T-cell (primary cell): ENCODE measurements around the gene TPCN1. TPM values are rescaled to one million over a fixed set of nuclear protein-coding genes. Genes with fewer than 3 reads are reported as not detected.

Experiments
- ATAC-seq, 4 experiments: fragments of 200-7000 bp in 3 of 4; fragments of 150-1000 bp in 1 of 4; cut with Tn5 transposase; replicated peaks in 1 of 4; 1 replicate in 3 of 4; 2 replicates in 1 of 4; pipeline ENCODE4 v1.10.0; 2021; ENCODE audit warnings: moderate library complexity in 3 of 4, mild to moderate bottlenecking in 2 of 4, moderate number of reproducible peaks in 1 of 4
- CTCF ChIA-PET, 2 donors: fragments of 300-600 bp; sonication (Branson Sonifier 250); formaldehyde crosslinking; loops; one replicate each; lab custom pipeline; 2022; ENCODE audit warnings: antibody characterized with exemption in 2 of 2; lab: Charles Lee
- POLR2A ChIA-PET, 2 donors: fragments of 300-600 bp; sonication (Branson Sonifier 250); formaldehyde crosslinking; loops; one replicate each; lab custom pipeline; 2022; ENCODE audit warnings: antibody characterized with exemption in 2 of 2; lab: Charles Lee
- DNase-seq, 35 experiments: peaks; one replicate each; pipeline versions ENCODE4 v3.0.0 to v3.0.0-alpha.2; 2013 to 2023
- H3K27ac ChIP-seq: one replicate; pipeline ENCODE4 v1.5.1; 2013; ENCODE audit warnings: low read length
- H3K27me3 ChIP-seq, 2 experiments: replicated peaks in 1 of 2; 1 replicate in 1 of 2; 2 replicates in 1 of 2; pipeline versions ENCODE4 v1.6.1 to v1.7.0; 2013; ENCODE audit warnings: low read length in 1 of 2, mixed read lengths in 1 of 2; ENCODE audit not compliant: control insufficient read depth in 2 of 2, insufficient read depth in 2 of 2; ENCODE audit errors: extremely low read depth in 1 of 2
- H3K36me3 ChIP-seq, 2 donors: 1 replicate in 1 of 2; 2 replicates in 1 of 2; pipeline versions ENCODE4 v1.6.1 to v1.7.0; 2013; ENCODE audit warnings: low read length in 1 of 2; ENCODE audit not compliant: control insufficient read depth in 2 of 2, insufficient read depth in 1 of 2; ENCODE audit errors: extremely low read depth in 1 of 2
- H3K4me1 ChIP-seq, 2 experiments: 1 replicate in 1 of 2; 2 replicates in 1 of 2; pipeline versions ENCODE4 v1.6.1 to v1.7.0; 2013; ENCODE audit warnings: low read length in 2 of 2, mixed read lengths in 1 of 2; ENCODE audit not compliant: insufficient read depth in 2 of 2, control insufficient read depth in 1 of 2; ENCODE audit errors: extremely low read depth in 1 of 2
- H3K4me3 ChIP-seq, 2 donors: 1 replicate in 1 of 2; 2 replicates in 1 of 2; pipeline versions ENCODE4 v1.5.1 to v1.7.0; 2013; ENCODE audit warnings: mild to moderate bottlenecking in 2 of 2, low read length in 1 of 2, moderate library complexity in 1 of 2; ENCODE audit not compliant: control insufficient read depth in 1 of 2; ENCODE audit errors: extremely low read depth in 1 of 2
- H3K9me3 ChIP-seq: 2 replicates; pipeline ENCODE4 v1.7.0; 2013
- H3K27ac Mint-ChIP-seq, 2 donors: one replicate each; pipeline ENCODE4 v1.8.0; 2020 to 2021; ENCODE audit warnings: mild to moderate bottlenecking in 2 of 2, mixed read lengths in 2 of 2
- H3K27me3 Mint-ChIP-seq, 2 donors: one replicate each; pipeline ENCODE4 v1.8.0; 2021 to 2022; ENCODE audit warnings: mixed read lengths in 2 of 2
- H3K36me3 Mint-ChIP-seq: one replicate; pipeline ENCODE4 v1.8.0; 2021; ENCODE audit warnings: mixed read lengths
- H3K4me1 Mint-ChIP-seq, 3 donors: one replicate each; pipeline ENCODE4 v1.8.0; 2020 to 2022; ENCODE audit warnings: mixed read lengths in 3 of 3, mild to moderate bottlenecking in 1 of 3
- H3K4me3 Mint-ChIP-seq, 3 donors: one replicate each; pipeline ENCODE4 v1.8.0; 2020 to 2022; ENCODE audit warnings: mild to moderate bottlenecking in 3 of 3, mixed read lengths in 3 of 3, moderate library complexity in 3 of 3
- H3K9me3 Mint-ChIP-seq, 3 donors: one replicate each; pipeline ENCODE4 v1.8.0; 2020 to 2022; ENCODE audit warnings: mixed read lengths in 3 of 3
- WGBS: methylation state at CpG from one replicate; pipeline ENCODE4 v1.1.5; 2013; ENCODE audit warnings: missing lambda C conversion rate; ENCODE audit not compliant: insufficient coverage; 5-methylcytosine and 5-hydroxymethylcytosine counted together
- total RNA-seq, 35 experiments: library from RNA in 6 of 35; stranded (reverse) in 6 of 35; fragments of 120-200 nt in 1 of 35; gene quantifications; one replicate each; pipeline versions ENCODE4 v1.2.1 to v1.2.4 and lab custom pipeline; 2013 to 2026

TPCN1 gene
- total RNA-seq, 5 donors from 2014 or later (not counting 1 experiment from before 2014, with no cell fraction given), result 58.8 to 81.6 (median 73.5) TPM

DNA sequence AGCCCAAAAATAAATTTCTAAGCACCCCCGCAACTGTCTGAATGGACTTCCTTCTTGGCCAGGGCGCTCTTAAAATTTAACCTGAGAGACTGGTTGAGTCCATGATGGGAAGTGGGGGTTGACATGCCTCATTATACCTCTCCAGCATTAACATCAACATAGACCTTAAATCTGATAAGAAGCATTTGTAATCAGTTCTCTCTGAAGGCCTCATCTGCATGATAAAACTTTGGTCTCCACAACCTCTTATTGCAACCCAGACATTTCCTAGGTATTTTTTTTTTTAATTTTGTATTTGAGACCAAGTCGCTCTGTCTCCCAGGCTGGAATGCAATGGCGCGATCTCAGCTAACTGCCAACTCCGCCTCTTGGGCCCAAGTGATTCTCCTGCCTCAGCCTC is 124.1 kb downstream of the TPCN1 start:
- H3K4me3 Mint-ChIP-seq, result no peak overlapping the region
- ChIA-PET POLR2A (interaction anchor here in 1 of 2 donors (0.7 kb wide), 1 partner anchor 9 kb away, joined by 3 read pairs; no protein-coding TSS in a partner anchor), CTCF (no interaction called here)
- 100% methylated on average over 3 of the region's 6 CpGs for WGBS
- Histone ChIP-seq H3K36me3 (no peaks in the 10 kb centered on the region), H3K4me3 (no peak overlapping the region), H3K27ac (no peak overlapping the region), H3K9me3 (no peaks in the 10 kb centered on the region), H3K4me1 (no peaks in the 10 kb centered on the region), H3K27me3 (peaks cover 0 to 12% of the 10 kb centered on the region in 2 experiments)
- no peak overlapping the region for H3K27ac Mint-ChIP-seq
- no peak for DNase-seq
- ATAC-seq, result no peak
- H3K36me3 Mint-ChIP-seq, result no peaks in the 10 kb centered on the region
- H3K4me1 Mint-ChIP-seq, result no peaks in the 10 kb centered on the region
- H3K9me3 Mint-ChIP-seq, result no peaks in the 10 kb centered on the region
- H3K27me3 Mint-ChIP-seq, result peaks cover 3 to 8% of the 10 kb centered on the region in 2 donors

DNA sequence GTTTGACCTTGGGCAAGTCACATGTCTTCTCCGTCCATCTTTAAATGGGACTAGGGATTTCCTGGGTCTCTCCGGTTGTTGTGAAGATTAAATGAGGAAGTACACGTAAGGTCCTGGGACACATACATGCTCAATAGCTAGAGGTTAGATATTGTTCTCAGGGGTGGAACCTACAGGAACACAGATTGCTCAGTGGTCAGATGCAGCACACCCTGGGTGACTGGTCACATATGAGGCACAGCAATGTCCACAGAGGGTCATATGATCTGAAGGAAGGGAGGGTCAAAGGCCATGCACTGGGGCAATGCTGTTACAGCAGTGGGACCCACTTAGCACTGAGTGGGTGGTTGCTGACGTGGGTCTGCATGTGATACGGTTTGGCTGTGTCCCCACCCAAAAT is 125.1 kb downstream of the TPCN1 start:
- no peak overlapping the region for H3K27ac ChIP-seq

GRCh38 chr12:113347107-113347506 is 125.8 kb downstream of the TPCN1 start:
- H3K27me3 Mint-ChIP-seq, result peaks cover 3 to 8% of the 10 kb centered on the region in 2 donors
- Histone ChIP-seq H3K36me3 (no peaks in the 10 kb centered on the region), H3K27me3 (peaks cover 0 to 12% of the 10 kb centered on the region in 2 experiments), H3K4me3 (no peak overlapping the region), H3K4me1 (no peaks in the 10 kb centered on the region), H3K27ac (no peak overlapping the region), H3K9me3 (no peaks in the 10 kb centered on the region)
- WGBS, result no CpG with 5 or more reads among the region's 3 CpGs
- ChIA-PET POLR2A (no interaction called here), CTCF (interaction anchor here in 1 of 2 donors (0.8 kb wide), 1 partner anchor 11 kb away, joined by 3 read pairs; no protein-coding TSS in a partner anchor)
- no peaks in the 10 kb centered on the region for H3K4me1 Mint-ChIP-seq
- no peak overlapping the region for H3K4me3 Mint-ChIP-seq
- no peaks in the 10 kb centered on the region for H3K9me3 Mint-ChIP-seq
- no peak for DNase-seq
- no peak overlapping the region for H3K27ac Mint-ChIP-seq
- H3K36me3 Mint-ChIP-seq, result no peaks in the 10 kb centered on the region
- ATAC-seq, result no peak

More for the DNA sequence above, 125.1 kb downstream of the TPCN1 start:
- no peak for ATAC-seq
- ChIA-PET POLR2A (no interaction called here), CTCF (no interaction called here)
- H3K4me3 Mint-ChIP-seq, result no peak overlapping the region
- no peaks in the 10 kb centered on the region for H3K36me3 Mint-ChIP-seq
- Histone ChIP-seq H3K4me1 (no peaks in the 10 kb centered on the region), H3K9me3 (no peaks in the 10 kb centered on the region), H3K36me3 (no peaks in the 10 kb centered on the region), H3K4me3 (no peak overlapping the region), H3K27me3 (peaks cover 0 to 12% of the 10 kb centered on the region in 2 experiments)
- WGBS, result 89% methylated on average over 1 of the region's 5 CpGs
- H3K9me3 Mint-ChIP-seq, result no peaks in the 10 kb centered on the region
- no peak for DNase-seq
- no peak overlapping the region for H3K27ac Mint-ChIP-seq
- H3K27me3 Mint-ChIP-seq, result peaks cover 3 to 8% of the 10 kb centered on the region in 2 donors
- no peaks in the 10 kb centered on the region for H3K4me1 Mint-ChIP-seq

DNA sequence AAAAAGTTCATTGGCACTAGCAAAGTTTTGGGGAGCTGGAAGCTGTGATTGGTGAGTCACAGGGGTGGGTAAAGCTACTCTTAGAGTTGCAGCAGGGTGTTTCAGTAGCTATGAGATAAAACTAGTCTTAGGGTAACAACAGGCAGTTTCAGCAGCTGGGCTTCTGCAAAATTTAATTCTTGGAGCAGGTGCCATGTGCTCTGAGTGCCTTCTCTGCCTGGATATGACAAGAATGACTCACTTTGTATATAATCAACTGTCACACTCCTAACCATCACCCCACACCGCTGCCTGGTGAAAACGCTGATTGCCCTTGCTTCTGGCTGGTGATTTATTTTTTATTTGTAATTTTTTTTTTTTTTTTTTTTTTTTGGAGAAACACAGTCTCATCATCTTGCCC is 126.6 kb downstream of the TPCN1 start:
- Mint-ChIP-seq H3K9me3 (no peaks in the 10 kb centered on the region), H3K4me3 (no peak overlapping the region), H3K27ac (no peak overlapping the region), H3K4me1 (no peaks in the 10 kb centered on the region), H3K27me3 (peaks cover 3 to 8% of the 10 kb centered on the region in 2 donors), H3K36me3 (no peaks in the 10 kb centered on the region)
- no peaks in the 10 kb centered on the region for H3K36me3 ChIP-seq
- ChIA-PET CTCF (interaction anchor here (0.6 to 0.8 kb wide), 2 partner anchors 12 to 39 kb away, joined by 3 read pairs; no protein-coding TSS in a partner anchor), POLR2A (no interaction called here)
- DNase-seq (no peak), ATAC-seq (no peak)
- H3K27ac ChIP-seq, result no peak overlapping the region
- peaks cover 0 to 15% of the 10 kb centered on the region in 2 experiments for H3K27me3 ChIP-seq
- H3K4me1 ChIP-seq, result no peaks in the 10 kb centered on the region
- no peaks in the 10 kb centered on the region for H3K9me3 ChIP-seq
- H3K4me3 ChIP-seq, result no peak overlapping the region
- WGBS, result no CpG with 5 or more reads among the region's 2 CpGs

Other genes starting within 250 kb of the TPCN1 start
- gene OAS2, start 242.9 kb upstream of the TPCN1 start, total RNA-seq, result 10 to 100 TPM; 44.8 to 75.5 (median 56.9) TPM
- gene DTX1, start 164.7 kb upstream of the TPCN1 start, total RNA-seq, result 10 to 100 TPM in 3 of 5 donors, 1 to 10 TPM in 2; 5.6 to 12.0 (median 10.4) TPM
- 1 to 10 TPM in 2 of 5 donors, under 1 TPM in 3; 0.43 to 2.9 (median 0.85) TPM for gene RASAL1, start 85.7 kb upstream of the TPCN1 start, total RNA-seq
- gene CFAP73, start 71.7 kb upstream of the TPCN1 start, total RNA-seq, result under 1 TPM in 2 of 5 donors, not detected in 3; 0.25 to 0.69 TPM
- gene DDX54, start 36.0 kb upstream of the TPCN1 start, total RNA-seq, result 10 to 100 TPM; 86.1 to 100.0 (median 88.0) TPM
- gene RITA1, start 35.7 kb upstream of the TPCN1 start, total RNA-seq, result 10 to 100 TPM in 3 of 5 donors, 1 to 10 TPM in 2; 7.8 to 17.8 (median 13.8) TPM
- gene SLC8B1, start 113.6 kb downstream of the TPCN1 start, total RNA-seq, result 100 to 1,000 TPM in 3 of 5 donors, 10 to 100 TPM in 2; 76.7 to 120 (median 102) TPM
- gene PLBD2, start 137.1 kb downstream of the TPCN1 start, total RNA-seq, result 10 to 100 TPM; 14.1 to 19.0 (median 15.1) TPM
- gene SDS, start 182.4 kb downstream of the TPCN1 start, total RNA-seq, result under 1 TPM in 2 of 5 donors, not detected in 3; 0.18 to 0.26 TPM
- gene SDSL, start 200.9 kb downstream of the TPCN1 start, total RNA-seq, result 1 to 10 TPM in 1 of 5 donors, under 1 TPM in 3, not detected in 1; 0.19 to 2.3 (median 0.44) TPM